ENCODE data around the gene ATP6AP1. TPM values are rescaled to one million over a fixed set of nuclear protein-coding genes. Genes with fewer than 3 reads are reported as not detected.

Gene ATP6AP1
- total and polyA plus RNA-seq, 3 donors from 2014 or later: 95.1 to 158 (median 119) TPM

GRCh38 chrX:154437971-154438893 is 9.8 kb downstream of the ATP6AP1 start:
- H3K27ac ChIP-seq: peak overlapping the region; percentile 83 to 88
- intact Hi-C loops (cut with DNase I; ENCODE audit: low total_unique reads): no loop called here
- 4 to 21% methylated on average over 9 to 19 of the region's 28 CpGs for WGBS, 2 donors
- DNase-seq: no peak
- no peaks in the 10 kb centered on the region for H3K4me1 ChIP-seq
- peak overlapping the region; percentile 61 to 74 for H3K4me3 ChIP-seq
- no peaks in the 10 kb centered on the region for H3K27me3 ChIP-seq
- no peaks in the 10 kb centered on the region for H3K36me3 ChIP-seq (ENCODE audit: low read depth, missing control alignments)
- H3K9me3 ChIP-seq: no peaks in the 10 kb centered on the region
- TF ChIP-seq CTCF (IDR thresholded peaks at IDR 0.05) (no peak), POLR2A (IDR thresholded peaks at IDR 0.05) (no peak)

GRCh38 chrX:154439841-154440240 is 11.4 kb downstream of the ATP6AP1 start:
- DNase-seq: no peak
- Histone ChIP-seq H3K4me1 (peaks cover under 1% of the 10 kb centered on the region), H3K4me3 (no peak overlapping the region), H3K27me3 (no peaks in the 10 kb centered on the region), H3K9me3 (no peaks in the 10 kb centered on the region), H3K27ac (no peak overlapping the region), H3K36me3 (ENCODE audit: low read depth, missing control alignments) (no peaks in the 10 kb centered on the region)
- TF ChIP-seq POLR2A (IDR thresholded peaks at IDR 0.05): no peak
- TF ChIP-seq CTCF (IDR thresholded peaks at IDR 0.05): no peak
- WGBS, 2 donors: 78 to 80% methylated on average over 4 to 12 of the region's 18 CpGs
- intact Hi-C loops (cut with DNase I; ENCODE audit: low total_unique reads): no loop called here

- WGBS, 2 donors: 87% methylated on average over 17 of the region's 17 CpGs; no CpG with 5 or more reads in 1 of the 2 donors
- no peak overlapping the region for H3K27ac ChIP-seq
- intact Hi-C loops (cut with DNase I; ENCODE audit: low total_unique reads): no loop called here
- no peaks in the 10 kb centered on the region for H3K36me3 ChIP-seq (ENCODE audit: low read depth, missing control alignments)
- H3K4me3 ChIP-seq: no peak overlapping the region
- TF ChIP-seq CTCF (IDR thresholded peaks at IDR 0.05) (no peak), POLR2A (IDR thresholded peaks at IDR 0.05) (no peak)
- H3K27me3 ChIP-seq: no peaks in the 10 kb centered on the region
- H3K9me3 ChIP-seq: no peaks in the 10 kb centered on the region
- no peak for DNase-seq
- H3K4me1 ChIP-seq: peaks cover 5% of the 10 kb centered on the region
Measured at GRCh38 chrX:154440623-154441357, 12.3 kb downstream of the ATP6AP1 start.

- no peaks in the 10 kb centered on the region for H3K36me3 ChIP-seq (ENCODE audit: low read depth, missing control alignments)
- peaks cover 5% of the 10 kb centered on the region for H3K4me1 ChIP-seq
- H3K27me3 ChIP-seq: no peaks in the 10 kb centered on the region
- no peak overlapping the region for H3K27ac ChIP-seq
- no peak for DNase-seq
- intact Hi-C loops (cut with DNase I; ENCODE audit: low total_unique reads): no loop called here
- 80 to 92% methylated on average over 2 to 6 of the region's 11 CpGs for WGBS, 2 donors
- no peak overlapping the region for H3K4me3 ChIP-seq
- TF ChIP-seq CTCF (IDR thresholded peaks at IDR 0.05) (no peak), POLR2A (IDR thresholded peaks at IDR 0.05) (no peak)
- H3K9me3 ChIP-seq: no peaks in the 10 kb centered on the region
Measured at GRCh38 chrX:154441564-154441963, 13.1 kb downstream of the ATP6AP1 start.

All from testis (tissue), 3 donors.